ENCODE measurements around the gene PGAP6. TPM values are rescaled to one million over a fixed set of nuclear protein-coding genes. Genes with fewer than 3 reads are reported as not detected.

The PGAP6 gene
- total and polyA plus RNA-seq, 2 of the 13 experiments (the other 11 are each of a cell fraction or from before 2014, with no cell fraction given): 52.7 to 136 TPM

DNA sequence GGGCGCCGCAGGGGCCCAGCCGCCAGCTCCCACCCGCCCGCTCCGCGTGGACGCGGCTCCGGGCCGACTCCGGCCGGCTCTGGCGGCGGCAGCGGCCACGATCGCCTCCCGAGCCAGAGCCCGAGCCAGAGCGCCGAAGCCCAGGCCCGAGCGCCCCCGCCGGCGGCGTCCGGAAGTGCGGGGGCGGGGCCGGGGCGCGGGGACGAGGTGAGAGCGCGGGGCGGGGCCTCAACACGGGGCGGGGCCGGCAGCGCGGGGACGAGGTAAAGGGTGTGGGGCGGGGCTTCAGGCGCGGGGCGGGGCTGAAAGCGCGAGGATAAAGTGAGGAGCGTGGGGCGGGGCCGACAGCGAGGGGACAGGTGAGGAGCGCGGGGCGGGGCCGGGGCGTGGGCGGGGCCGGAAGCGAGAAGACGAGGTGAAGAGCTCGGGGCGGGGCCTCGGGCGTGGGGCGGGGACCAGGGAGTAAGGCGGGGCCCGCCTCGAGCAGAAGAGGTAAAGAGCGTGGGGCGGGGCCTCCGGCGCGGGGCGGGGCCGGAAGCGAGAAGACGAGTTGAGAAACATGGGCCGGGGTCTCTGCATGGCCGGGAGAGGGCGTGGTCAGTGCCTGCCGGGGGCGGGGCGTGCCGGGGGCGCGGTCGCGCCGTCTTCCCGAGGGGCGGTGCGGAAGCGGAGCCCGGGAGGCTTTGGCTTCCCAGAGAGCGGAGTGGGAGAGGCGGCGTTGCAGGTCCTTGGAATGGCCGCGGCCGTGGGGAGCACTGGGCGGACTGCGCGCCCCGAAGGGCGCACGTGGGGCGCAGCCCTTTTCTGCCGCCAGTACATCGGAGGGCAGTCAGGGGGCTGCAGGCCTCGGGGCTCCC, 29.0 kb downstream of the PGAP6 start, which contains the start of gene AXIN1 (continued):
- TF ChIP-seq PHB2 (IDR thresholded peaks at IDR 0.05; ENCODE audit: partially characterized antibody): no peak
- TF ChIP-seq, protein P1, sequence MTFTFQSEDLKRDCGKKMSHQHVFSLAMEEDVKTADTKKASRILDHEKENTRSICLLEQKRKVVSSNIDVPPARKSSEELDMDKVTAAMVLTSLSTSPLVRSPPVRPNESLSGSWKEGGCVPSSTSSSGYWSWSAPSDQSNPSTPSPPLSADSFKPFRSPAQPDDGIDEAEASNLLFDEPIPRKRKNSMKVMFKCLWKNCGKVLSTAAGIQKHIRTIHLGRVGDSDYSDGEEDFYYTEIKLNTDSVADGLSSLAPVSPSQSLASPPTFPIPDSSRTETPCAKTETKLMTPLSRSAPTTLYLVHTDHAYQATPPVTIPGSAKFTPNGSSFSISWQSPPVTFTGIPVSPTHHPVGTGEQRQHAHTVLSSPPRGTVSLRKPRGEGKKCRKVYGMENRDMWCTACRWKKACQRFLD (CRISPR knock-in tag; IDR thresholded peaks at IDR 0.05; ENCODE audit: borderline replicate concordance): no peak
- TF ChIP-seq, protein P2, sequence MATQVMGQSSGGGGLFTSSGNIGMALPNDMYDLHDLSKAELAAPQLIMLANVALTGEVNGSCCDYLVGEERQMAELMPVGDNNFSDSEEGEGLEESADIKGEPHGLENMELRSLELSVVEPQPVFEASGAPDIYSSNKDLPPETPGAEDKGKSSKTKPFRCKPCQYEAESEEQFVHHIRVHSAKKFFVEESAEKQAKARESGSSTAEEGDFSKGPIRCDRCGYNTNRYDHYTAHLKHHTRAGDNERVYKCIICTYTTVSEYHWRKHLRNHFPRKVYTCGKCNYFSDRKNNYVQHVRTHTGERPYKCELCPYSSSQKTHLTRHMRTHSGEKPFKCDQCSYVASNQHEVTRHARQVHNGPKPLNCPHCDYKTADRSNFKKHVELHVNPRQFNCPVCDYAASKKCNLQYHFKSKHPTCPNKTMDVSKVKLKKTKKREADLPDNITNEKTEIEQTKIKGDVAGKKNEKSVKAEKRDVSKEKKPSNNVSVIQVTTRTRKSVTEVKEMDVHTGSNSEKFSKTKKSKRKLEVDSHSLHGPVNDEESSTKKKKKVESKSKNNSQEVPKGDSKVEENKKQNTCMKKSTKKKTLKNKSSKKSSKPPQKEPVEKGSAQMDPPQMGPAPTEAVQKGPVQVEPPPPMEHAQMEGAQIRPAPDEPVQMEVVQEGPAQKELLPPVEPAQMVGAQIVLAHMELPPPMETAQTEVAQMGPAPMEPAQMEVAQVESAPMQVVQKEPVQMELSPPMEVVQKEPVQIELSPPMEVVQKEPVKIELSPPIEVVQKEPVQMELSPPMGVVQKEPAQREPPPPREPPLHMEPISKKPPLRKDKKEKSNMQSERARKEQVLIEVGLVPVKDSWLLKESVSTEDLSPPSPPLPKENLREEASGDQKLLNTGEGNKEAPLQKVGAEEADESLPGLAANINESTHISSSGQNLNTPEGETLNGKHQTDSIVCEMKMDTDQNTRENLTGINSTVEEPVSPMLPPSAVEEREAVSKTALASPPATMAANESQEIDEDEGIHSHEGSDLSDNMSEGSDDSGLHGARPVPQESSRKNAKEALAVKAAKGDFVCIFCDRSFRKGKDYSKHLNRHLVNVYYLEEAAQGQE (IDR thresholded peaks at IDR 0.05; ENCODE audit: borderline replicate concordance in 1 of 2, low read depth in 1 of 2, low read length in 2 of 2): no peak
- peak; percentile 79; the same call in 1 of the 2 replicates for TF ChIP-seq ZNF850 (CRISPR knock-in tag; conservative IDR thresholded peaks at IDR 0.05)
- TF ChIP-seq GATA4 (IDR thresholded peaks at IDR 0.05; ENCODE audit: borderline replicate concordance, low read depth): peak; percentile 41; the same call in 1 of the 2 replicates
- no peak for TF ChIP-seq ZNF543 (CRISPR knock-in tag; IDR thresholded peaks at IDR 0.05)
- TF ChIP-seq ZEB1 (IDR thresholded peaks at IDR 0.05; ENCODE audit: insufficient replicate concordance, low read depth): no peak
- TF ChIP-seq, protein P3, sequence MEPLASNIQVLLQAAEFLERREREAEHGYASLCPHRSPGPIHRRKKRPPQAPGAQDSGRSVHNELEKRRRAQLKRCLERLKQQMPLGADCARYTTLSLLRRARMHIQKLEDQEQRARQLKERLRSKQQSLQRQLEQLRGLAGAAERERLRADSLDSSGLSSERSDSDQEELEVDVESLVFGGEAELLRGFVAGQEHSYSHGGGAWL (CRISPR knock-in tag; IDR thresholded peaks at IDR 0.05): peak; percentile 74; the same call in 1 of the 2 replicates
- TF ChIP-seq POLR2AphosphoS2 (IDR thresholded peaks at IDR 0.05; ENCODE audit: low read depth, low read length): no peak
- TF ChIP-seq ZNF337 (CRISPR knock-in tag; IDR thresholded peaks at IDR 0.05; ENCODE audit: borderline replicate concordance, low read depth): no peak
- TF ChIP-seq, protein P4, sequence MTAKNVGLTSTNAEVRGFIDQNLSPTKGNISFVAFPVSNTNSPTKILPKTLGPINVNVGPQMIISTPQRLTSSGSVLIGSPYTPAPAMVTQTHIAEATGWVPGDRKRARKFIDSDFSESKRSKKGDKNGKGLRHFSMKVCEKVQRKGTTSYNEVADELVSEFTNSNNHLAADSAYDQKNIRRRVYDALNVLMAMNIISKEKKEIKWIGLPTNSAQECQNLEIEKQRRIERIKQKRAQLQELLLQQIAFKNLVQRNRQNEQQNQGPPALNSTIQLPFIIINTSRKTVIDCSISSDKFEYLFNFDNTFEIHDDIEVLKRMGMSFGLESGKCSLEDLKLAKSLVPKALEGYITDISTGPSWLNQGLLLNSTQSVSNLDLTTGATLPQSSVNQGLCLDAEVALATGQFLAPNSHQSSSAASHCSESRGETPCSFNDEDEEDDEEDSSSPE (CRISPR knock-in tag; IDR thresholded peaks at IDR 0.05): peak; percentile 60; the same call in 1 of the 2 replicates
- peak; percentile 53 to 85 for TF ChIP-seq POLR2A (IDR thresholded peaks at IDR 0.05; ENCODE audit: insufficient read depth in 1 of 2, low read depth in 2 of 2, low read length in 2 of 2)
- TF ChIP-seq ATRX (CRISPR knock-in tag; IDR thresholded peaks at IDR 0.05; ENCODE audit: borderline replicate concordance): no peak
- TF ChIP-seq ZNF724P (CRISPR knock-in tag; IDR thresholded peaks at IDR 0.05; ENCODE audit: borderline replicate concordance): no peak
- TF ChIP-seq ZNF143 (CRISPR knock-in tag; IDR thresholded peaks at IDR 0.05): 0 out of 2 replicates have a peak, but pooled peaks have one; percentile 17
- TF ChIP-seq ZNF577 (CRISPR knock-in tag; IDR thresholded peaks at IDR 0.05; ENCODE audit: borderline replicate concordance, low read depth): no peak
- no peak for TF ChIP-seq SUZ12 (IDR thresholded peaks at IDR 0.05; ENCODE audit: low read depth, low read length)
